ENCODE results near the gene RIPOR2. TPM values are rescaled to one million over a fixed set of nuclear protein-coding genes. Genes with fewer than 3 reads are reported as not detected.
A peak's percentile ranks its signal among the peaks of the same experiment; 100 is the strongest.

RIPOR2 gene
- total and polyA plus RNA-seq, 2 of the 13 experiments (the other 11 are each of a cell fraction or from before 2014, with no cell fraction given): 0.02 to 0.05 TPM

GRCh38 chr6:24802271-24803059, 133.3 kb downstream of the RIPOR2 start (continued):
- TF ChIP-seq ZMAT5 (CRISPR knock-in tag; IDR thresholded peaks at IDR 0.05; ENCODE audit: borderline replicate concordance, low read depth) (no peak), SP4 (CRISPR knock-in tag; IDR thresholded peaks at IDR 0.05) (no peak), BRCA1 (CRISPR knock-in tag; IDR thresholded peaks at IDR 0.05) (0 out of 2 replicates have a peak, but pooled peaks have one; percentile 42), ZNF687 (CRISPR knock-in tag; IDR thresholded peaks at IDR 0.05) (peak; percentile 49), NR2C2 (CRISPR knock-in tag; IDR thresholded peaks at IDR 0.05; ENCODE audit: borderline replicate concordance) (0 out of 2 replicates have a peak, but pooled peaks have one; percentile 14), YEATS4 (CRISPR knock-in tag; IDR thresholded peaks at IDR 0.05; ENCODE audit: borderline replicate concordance) (no peak; the same call in 1 of the 2 replicates), ZNF367 (CRISPR knock-in tag; IDR thresholded peaks at IDR 0.05; ENCODE audit: borderline replicate concordance) (no peak), ZNF784 (CRISPR knock-in tag; IDR thresholded peaks at IDR 0.05; ENCODE audit: borderline replicate concordance) (no peak), ZNF629 (CRISPR knock-in tag; conservative IDR thresholded peaks at IDR 0.05) (0 out of 2 replicates have a peak, but pooled peaks have one; percentile 10), TRIM22 (IDR thresholded peaks at IDR 0.05) (no peak), NFRKB (IDR thresholded peaks at IDR 0.05) (no peak), ZFP90 (CRISPR knock-in tag; IDR thresholded peaks at IDR 0.05; ENCODE audit: borderline replicate concordance) (0 out of 2 replicates have a peak, but pooled peaks have one; percentile 58), ZFX (CRISPR knock-in tag; IDR thresholded peaks at IDR 0.05; ENCODE audit: low read depth) (peak; percentile 34; the same call in 1 of the 2 replicates), MBD4 (IDR thresholded peaks at IDR 0.05; ENCODE audit: borderline replicate concordance, low read length) (no peak), PHF20 (CRISPR knock-in tag; IDR thresholded peaks at IDR 0.05) (no peak), ZNF296 (CRISPR knock-in tag; conservative IDR thresholded peaks at IDR 0.05) (peak; percentile 33; the same call in 1 of the 2 replicates)
- TF ChIP-seq, protein P1, sequence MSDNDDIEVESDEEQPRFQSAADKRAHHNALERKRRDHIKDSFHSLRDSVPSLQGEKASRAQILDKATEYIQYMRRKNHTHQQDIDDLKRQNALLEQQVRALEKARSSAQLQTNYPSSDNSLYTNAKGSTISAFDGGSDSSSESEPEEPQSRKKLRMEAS (IDR thresholded peaks at IDR 0.05): peak; percentile 19; the same call in 1 of the 2 replicates
- TF ChIP-seq, protein P2, sequence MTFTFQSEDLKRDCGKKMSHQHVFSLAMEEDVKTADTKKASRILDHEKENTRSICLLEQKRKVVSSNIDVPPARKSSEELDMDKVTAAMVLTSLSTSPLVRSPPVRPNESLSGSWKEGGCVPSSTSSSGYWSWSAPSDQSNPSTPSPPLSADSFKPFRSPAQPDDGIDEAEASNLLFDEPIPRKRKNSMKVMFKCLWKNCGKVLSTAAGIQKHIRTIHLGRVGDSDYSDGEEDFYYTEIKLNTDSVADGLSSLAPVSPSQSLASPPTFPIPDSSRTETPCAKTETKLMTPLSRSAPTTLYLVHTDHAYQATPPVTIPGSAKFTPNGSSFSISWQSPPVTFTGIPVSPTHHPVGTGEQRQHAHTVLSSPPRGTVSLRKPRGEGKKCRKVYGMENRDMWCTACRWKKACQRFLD (CRISPR knock-in tag; IDR thresholded peaks at IDR 0.05; ENCODE audit: borderline replicate concordance): no peak; the same call in 1 of the 2 replicates
- TF ChIP-seq, protein P3, sequence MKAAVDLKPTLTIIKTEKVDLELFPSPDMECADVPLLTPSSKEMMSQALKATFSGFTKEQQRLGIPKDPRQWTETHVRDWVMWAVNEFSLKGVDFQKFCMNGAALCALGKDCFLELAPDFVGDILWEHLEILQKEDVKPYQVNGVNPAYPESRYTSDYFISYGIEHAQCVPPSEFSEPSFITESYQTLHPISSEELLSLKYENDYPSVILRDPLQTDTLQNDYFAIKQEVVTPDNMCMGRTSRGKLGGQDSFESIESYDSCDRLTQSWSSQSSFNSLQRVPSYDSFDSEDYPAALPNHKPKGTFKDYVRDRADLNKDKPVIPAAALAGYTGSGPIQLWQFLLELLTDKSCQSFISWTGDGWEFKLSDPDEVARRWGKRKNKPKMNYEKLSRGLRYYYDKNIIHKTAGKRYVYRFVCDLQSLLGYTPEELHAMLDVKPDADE (CRISPR knock-in tag; IDR thresholded peaks at IDR 0.05): no peak
